Stimulated activated CD4-positive, alpha-beta T cell treated with anti-CD3 and anti-CD28 coated beads, Interleukin-2, amount 100 ng/mL, for 24 hours (primary cell): ENCODE data around the gene PRKD3.

Source experiments
- DNase-seq, 2 donors: peaks; one replicate each; pipeline ENCODE4 v3.0.0-alpha.2; 2020

PRKD3 gene

DNA sequence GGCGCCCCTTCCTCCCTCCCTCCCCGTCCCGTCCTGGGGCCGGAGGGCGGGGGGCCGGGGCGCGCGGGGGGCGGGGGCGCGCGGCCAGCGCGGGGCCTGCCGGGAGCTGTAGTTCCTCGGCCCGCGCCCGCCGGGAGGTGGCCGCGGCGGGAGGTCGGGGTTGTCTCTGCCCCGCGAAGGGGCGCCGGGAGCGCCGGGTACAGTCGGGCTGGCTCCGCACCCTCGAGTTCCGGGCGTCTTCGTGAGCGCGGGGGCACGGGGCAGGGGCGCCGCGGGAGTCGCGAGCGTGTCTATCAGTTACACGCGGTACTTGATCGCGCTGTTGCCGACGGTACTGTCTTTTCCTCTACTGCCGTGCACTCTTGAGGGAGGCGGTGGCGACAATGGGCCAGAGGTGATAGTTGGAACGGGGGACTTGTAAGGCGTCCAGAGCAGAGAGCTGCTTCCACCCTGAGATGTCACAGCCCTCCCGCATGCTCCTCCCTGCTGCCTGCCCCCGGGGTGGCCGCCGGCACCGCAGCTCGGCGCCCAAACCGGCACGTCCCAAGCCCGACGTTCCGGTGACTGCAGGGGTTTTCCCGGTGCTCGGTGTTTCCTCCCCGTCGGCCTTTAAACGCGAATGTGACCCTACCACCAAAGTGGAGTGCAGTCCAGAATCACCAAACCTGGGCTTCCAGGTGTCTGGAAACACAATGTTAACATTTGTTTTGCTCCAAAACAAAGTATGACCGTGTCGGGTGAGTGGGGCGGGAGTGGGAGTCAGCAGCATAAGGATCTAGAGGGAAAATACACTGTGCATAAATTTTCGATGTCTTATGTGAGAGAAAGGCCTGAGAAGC, at the start of gene PRKD3:
Gene PRKD3, minus strand, starts transcription at position 48 of the 839 bp plus-strand sequence. CDS start 8,309 bp downstream, outside the sequence.
- DNase-seq: peak; percentile 68

DNA sequence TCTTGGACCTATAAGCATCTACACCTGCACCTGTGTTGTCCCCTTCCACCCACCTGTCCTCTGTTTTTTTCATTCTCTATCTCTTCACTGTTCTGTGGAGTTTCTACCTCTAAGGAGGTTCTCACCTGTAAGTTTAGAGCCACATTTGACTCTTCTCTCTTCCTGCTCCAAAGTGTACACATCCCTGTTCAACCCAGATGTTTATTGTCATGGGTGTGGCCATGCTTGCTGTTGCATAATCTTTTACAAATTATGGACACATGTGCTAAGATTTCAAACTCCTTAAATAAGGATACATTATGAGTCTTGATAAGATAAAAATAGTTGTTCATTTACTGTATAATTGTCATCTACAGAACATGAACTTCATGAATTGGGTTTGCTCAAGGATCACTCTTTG, 47.4 kb upstream of the PRKD3 start:
- no peak for DNase-seq

DNA sequence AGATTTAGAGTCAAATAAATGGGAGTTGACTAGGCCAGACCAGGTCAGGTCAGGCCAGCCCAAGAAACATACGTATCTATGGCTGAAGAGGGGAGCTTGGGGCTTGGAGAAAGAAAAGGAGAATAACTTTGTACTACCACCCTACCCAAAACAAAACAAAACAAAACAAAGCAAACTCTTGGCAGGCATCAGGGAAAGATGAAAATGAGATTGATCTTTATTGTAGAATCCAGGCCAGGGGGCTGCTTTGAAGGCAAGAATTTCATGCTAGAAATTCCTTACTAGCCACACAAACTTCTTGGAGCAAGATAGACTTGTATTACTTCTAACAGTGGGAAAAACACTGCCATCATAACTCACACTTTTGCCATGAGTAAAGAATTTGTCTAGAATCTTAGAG, 46.0 kb upstream of the PRKD3 start:
- no peak for DNase-seq

DNA sequence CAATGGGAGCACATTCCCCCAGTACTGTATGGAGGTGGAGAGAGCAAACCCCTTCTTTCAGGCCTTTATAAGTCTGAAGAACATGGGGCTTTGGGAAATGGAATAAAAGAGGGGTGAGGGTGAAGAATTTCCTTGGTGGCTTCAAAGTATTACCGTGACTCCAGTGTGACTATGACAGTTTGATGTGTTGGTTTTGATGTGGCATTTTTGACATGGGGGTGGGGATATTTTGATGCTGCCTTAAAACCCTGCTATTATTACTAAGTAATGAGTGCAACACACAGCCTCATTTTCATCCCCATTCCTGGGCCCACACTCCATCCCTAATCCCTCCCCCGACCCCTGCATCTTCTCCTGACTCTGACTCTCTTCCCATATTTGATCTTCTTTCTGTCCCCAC, 43.4 kb upstream of the PRKD3 start:
- peak in 1 of 2 donors; percentile 49 for DNase-seq

DNA sequence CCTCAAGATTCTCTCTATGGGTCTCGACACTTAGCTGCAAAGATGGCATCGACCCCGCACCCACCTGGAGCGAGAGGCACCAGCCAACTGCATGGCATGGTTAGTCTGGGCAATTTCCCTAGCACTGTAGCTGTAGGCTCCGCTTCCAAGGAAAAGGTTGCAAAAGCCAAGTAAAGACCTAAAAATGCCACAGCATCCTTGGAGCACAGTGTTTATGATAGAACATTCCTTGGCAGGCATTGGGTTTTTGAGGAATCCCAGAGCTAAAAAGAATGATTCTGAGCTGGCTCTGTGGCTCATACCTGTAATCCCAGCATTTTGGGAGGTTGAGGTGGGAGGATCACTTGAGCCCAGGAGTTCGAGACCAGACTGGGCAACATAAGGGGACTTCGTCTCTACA, 42.7 kb upstream of the PRKD3 start:
- DNase-seq: no peak

DNA sequence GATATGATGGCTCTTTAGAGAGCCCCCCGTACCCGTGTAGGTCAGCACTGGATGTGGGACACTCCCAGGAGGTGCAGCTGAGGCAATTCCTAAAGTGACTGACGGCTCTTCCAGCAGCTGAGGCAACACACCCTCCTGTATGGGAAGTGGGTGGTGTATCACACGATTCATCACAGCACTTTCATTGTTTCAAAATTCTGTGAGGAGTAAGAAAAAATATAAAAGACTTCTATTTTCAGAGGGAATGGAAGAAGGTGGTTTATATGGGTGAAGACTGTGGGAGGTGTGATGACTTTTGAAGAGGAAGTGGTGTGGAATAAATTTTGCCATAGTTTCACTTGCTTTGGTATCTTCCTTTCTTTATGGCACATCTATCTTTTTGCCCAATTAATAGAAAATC, 42.1 kb upstream of the PRKD3 start:
- DNase-seq: peak in 1 of 2 donors; percentile 16

DNA sequence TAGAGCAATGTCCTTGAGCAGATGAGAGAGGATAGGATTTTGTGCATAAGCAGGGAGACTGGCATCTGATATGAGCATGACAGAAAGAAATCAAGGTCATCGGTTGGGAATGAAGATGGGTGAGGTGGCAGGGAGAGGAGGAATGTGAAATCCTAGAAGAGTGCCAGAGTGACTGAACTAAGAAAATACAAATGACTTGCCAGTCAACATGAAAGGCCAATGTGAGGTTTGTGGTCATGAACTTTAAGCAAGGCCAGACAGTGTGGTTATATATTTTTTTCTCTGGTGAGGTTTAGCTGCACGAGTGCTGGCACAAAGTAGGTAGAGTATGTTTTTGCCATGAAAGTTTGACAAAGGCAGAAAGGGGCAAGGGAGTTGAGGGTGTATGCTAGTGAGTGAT, 41.0 kb upstream of the PRKD3 start:
- no peak for DNase-seq

DNA sequence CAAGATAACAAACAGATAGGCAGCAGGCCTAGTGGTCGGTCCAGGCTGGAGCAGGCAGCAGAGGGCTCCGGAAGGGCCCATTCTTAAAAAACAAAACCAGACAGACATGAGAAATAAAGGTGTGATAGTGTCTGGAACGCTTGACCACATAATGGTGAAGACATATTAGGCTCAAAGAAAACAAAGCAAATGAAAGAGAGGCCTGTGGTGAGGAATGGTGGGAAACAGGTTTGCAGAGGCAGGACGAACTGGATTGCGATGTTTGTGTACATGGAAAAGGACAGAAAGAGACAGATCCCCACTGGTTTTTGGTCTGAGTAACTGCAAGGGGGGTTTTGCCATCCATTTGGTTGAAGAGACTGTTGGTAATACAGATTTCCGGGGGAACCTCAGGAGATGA, 39.7 kb upstream of the PRKD3 start:
- no peak for DNase-seq

DNA sequence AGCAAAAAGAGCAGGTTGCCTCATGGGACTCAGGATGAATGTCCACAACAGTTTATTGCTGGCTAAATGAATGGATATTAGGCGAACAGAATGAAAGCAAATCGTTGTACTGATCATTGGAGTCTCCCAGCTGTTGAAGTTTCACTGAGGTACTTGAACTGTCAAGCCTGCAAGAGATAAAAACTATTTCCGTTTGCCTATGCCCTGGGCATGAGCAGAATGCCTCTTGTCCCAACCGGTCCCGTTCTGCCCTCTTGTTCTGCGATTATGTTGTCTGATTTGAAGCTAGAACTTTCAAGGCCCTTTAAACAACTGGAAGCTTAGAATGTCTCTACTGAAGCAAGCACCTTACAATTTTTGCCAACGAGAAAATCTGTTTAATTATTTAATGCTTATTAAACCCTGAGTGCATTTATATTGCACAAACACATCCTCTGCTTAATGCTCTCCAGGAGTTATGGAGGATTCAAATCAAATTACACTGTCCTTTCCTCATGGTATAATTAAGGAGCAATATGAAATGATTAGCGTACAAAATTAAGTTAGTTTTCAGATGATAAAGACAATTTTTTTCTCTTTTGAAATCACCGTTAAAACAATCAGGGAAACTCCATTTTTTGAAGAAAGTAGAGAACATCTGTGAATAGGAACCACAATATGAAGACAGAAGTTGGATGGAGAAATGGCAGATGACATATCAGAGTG, 37.5 kb upstream of the PRKD3 start:
- DNase-seq: no peak

DNA sequence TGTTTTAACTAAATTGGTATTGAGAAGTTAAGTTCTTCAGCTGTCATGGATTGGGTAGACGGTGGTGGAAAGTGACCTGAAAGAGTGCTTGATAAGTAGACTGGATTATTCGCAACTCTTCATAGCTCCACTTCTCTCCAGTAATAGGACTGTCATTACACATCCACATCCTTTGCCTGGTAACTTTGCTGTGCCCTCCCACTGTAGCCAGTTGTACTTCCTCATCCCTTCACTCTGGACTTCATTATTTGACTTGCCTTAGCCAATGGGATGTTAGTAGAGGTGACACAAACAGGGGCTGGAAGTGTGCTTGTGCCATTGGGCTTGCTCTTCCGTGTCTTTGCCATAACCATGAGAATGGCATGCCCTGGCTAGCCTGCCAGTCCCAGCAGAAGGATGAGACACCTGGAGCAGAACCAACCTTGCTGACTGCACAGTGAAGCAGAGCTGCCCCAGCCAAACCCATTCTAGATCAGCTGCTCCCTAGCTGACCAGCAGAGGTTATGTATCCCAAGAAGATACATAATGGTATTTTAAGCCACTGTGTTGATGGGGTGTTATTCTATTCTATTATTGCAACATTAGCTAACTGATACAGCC, 36.7 kb upstream of the PRKD3 start:
- DNase-seq: no peak

DNA sequence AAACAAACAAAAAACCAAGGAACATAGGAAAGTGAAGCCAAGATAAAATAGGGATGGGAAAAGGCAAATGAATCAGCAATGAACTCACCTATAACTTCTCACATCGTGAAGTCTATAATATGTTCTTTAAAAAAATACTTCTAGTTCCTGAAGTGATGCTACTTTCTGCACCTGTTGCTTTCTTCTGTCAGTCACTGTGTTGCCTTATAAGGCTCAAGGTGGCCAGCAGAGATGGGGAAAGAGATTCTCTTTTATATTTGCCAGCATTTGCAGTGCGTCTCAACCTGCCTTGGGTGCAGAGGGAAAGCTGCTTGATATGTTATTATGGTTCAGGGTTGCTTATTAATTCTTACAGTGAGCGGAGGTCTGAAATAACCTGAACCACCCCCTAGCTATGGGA, 33.8 kb upstream of the PRKD3 start:
- no peak for DNase-seq

DNA sequence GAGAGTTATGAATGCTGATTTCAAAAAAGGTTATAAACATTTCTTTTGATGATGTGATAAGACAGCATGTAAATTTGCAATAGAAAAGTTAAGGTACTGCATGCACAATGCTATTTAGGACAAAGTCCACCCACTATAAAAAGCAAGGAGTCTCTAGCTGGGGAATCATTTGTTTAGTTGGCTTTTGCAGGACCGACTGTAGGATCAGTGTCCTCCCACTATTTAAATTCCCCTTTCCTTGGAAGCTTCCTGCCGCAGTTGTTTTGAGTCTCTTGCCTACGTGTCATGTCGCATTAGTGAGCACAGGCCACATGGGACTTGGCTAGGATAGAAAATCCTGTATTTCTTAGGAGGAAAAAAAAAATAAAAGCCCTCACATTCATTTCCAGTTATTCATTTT, 32.9 kb upstream of the PRKD3 start:
- DNase-seq: no peak

DNA sequence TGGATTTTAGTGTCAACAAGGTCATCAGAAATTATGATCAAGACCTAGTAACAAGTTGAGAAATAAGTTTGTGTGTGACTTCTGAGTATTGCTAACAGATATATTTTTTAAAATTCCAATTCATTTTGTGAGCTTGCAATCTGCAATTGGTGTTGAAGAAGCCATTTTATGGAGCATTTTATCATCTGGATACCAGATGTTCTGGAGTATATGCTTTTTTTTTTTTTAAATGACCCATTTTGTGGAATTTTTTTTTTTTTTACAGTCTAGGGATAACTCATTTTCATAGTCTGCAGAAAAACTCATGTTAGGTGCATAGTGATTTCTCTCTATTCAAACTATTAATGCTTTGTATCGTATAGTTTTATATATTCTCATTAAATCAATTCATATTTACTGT, 32.4 kb upstream of the PRKD3 start:
- no peak for DNase-seq

DNA sequence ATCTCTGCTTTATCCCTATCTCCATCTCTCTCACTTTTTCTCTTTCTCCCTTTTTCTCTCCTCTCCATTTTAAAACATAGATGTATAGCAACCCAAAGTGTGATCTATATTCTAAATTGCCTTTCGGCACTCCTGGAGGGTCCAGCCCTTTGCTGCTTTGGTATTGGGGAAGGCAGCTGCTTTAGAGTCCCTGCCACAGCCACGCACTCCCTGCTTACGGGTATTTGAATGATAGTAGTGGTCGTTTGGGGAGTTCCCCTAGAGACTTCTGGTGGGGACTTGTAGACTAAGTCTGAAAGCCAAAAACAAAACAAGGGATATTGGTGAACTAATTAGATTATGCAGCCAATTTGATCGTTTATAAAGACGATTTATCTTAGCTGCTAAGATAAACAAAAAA, 31.7 kb upstream of the PRKD3 start:
- DNase-seq: no peak

DNA sequence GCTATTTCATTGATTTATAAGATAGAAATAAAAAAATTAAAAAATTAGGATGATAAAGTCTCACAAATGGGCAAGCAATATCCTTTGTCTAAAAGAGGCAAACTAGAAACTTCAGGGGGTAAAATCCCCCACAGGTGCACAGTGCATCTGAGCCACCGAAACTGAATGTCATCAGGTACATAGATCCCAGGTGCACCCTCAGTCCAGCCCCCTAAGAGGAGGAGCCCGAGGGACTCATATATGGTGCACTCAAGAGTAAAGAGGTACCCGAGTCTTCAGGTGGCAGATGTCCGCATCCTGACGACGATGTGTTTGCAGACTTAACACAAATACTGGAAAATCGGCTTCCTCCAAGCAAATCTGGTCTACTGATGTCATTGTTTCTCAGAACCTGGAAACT, 31.1 kb upstream of the PRKD3 start:
- DNase-seq: no peak

DNA sequence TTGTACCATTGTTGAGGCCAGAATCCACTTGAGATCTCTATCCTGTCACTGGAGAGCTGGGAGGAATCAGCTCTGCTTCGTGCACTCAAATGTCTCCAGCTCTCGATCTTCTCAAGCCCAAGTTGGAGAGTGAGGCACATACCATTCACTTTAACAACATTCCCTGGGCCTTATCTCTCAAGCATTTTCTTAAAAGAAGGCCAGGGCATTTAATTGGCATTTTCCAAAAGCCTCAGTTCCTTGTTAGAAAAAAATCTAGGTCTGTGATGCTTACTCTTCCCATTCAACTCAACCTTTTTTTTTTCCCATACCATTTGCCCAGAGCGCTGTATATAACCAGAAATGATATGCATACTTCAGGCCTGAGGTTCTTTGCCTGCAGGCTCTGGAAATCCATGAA, 29.9 kb upstream of the PRKD3 start:
- no peak for DNase-seq

DNA sequence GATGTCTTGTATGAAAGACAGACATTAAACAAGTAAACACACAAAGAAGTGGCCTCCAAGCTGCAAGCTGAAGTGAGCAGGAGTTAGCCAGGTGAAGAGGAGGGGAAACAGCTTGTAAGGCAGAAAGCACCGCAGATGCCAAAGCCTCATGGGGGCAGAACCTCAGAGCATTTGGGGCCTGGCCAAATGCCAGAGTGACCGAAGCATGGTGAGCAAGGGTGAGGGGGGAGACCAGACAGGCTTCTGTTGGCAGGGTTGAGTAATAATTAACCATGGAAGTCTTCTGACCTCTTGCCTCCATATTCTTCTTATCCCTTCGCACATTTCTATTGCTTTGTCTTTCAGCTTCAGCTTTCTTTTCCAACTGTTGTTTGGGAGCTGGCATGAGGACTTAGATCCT, 25.4 kb upstream of the PRKD3 start:
- DNase-seq: no peak

DNA sequence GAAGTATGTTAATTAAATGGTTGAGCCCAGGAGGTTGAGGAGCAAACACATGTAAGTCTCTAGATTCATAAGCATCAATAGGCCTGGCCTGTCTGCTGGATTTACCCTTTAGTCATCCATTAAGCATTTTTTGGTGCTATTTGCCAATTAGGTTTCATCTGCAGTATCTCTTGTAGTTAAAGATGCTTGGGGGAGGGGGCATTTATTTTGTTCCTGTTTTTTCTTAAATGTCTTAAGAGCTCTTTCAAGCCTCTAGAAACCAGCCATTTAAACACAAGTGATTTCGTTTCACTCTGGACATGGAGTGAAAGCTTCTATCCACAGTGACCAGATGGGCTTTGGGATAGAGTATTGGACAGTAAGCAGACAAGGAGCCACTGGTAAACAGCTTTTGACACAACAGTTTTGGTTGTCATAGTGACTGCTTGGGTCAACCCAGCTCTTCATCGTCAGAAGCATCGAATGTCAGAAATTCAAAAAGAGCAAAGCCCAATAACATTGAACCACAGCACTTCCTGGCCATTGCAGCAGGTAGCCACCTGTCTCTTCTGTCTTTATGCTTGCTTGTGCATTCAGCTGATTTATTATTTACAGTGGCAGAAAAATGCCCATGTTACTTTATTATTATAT, 24.7 kb upstream of the PRKD3 start:
- DNase-seq: no peak

DNA sequence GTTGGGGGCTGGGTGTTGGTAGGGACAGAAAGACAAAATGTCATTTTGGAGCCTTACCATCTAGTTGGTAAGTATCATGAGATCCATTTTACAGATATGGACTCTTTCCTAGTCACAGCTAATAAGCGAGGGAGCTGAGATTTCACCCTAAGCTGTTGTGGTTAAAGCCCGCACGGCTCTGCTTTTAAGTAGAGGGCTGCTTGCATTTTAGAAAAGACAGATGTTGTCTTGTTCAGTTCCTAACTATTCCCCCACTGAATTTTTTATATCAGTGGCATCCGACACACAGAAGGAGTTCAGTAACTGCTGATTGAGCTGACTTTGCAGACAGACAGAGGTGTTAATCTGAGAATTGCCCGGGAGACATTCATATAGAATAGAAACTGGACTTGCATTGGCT, 23.5 kb upstream of the PRKD3 start:
- DNase-seq: no peak

DNA sequence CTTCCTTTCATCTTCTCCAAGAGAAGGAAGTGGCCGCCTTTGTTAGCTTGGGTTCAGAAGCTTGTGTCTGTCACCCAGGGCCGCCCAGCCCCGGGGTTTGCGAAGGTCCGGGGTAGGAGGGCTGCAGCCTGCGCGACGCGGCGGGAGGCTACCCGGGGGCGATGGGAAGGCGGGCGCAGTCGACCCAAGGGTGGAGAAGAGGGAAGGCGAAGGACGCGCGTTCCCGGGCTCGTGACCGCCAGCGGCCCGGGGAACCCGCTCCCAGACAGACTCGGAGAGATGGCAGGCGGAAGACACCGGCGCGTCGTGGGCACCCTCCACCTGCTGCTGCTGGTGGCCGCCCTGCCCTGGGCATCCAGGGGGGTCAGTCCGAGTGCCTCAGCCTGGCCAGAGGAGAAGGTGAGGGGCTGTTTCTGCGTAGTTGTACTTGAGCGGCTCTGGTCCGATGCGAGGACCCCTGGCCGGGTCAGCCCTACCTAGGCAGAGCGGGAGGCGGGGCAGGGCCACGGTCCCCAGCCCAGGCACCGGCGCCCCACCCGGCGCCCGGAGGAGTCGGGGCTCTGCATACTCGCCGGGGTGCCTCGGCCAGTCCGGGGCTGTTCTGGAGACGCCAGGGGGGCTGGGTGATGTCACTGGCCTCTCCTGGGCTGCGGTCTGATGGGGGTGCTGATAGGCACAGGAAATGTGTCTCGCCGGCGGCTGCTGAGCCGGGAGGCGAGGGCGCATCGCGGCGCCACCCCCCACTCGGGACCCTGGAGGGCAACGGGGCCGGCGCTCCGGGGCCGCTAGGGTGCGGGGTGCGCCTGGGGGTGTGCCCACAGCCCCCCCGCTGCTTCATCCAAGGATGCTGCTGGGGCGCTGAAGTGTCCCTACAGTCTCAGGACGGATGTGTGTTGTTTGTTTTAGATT, 20.1 kb upstream of the PRKD3 start, which contains the start of gene QPCT:
Gene QPCT, plus strand, starts transcription at position 178 of the 909 bp plus-strand sequence. Its CDS starts 102 bp downstream, at position 280.
- DNase-seq: peak; percentile 46 to 63

DNA sequence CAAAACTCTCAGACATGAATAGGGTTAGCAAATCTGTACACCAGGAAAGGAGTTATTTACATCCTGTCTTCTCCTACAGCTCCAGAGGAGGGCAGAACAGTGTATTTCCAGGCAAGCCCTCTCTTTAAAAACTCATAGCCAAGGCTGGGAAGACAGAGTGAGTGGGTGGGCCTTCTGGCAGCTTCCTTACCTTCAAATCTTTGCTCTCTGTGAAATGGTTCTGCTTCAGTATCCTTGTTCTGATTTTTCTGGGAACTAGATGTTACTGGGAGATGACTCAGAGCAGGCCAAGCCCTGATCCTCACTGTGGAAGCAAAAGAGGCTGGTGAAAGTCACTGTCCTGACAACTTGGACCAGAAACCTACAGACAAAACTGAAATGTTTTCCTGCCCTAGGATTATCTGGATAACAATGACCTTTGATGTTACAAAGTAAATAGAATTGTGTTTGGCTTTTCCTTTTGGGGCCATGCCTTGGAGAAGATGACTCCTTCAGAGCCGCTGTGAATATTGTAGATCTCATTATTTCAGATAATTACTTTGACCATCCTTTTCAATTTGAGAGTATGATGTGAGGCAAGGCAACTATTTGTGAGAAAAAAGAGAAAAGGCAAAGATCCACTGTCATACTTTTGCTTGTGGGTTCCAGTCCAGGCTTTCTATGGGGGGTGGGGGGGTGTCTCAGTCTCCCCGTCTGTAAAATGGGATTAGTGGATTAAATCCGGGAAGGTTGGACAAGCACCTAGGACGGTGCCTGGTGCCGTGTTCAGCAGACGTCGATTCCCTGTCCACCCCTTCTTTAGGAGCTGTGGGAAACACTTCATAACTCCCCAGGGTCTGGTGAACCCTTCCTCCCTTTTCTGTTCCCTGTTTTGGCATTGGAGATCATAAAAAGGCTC, 19.2 kb upstream of the PRKD3 start:
- DNase-seq: no peak
